Trophoblast cell (in vitro differentiated cells and primary cell): ENCODE measurements around the gene GLYATL3.

Source experiments
- DNase-seq, 2 donors: peaks; one replicate each; pipeline ENCODE4 v3.0.0-alpha.2; 2016
- H2AFZ ChIP-seq: 2 replicates; pipeline ENCODE4 v1.6.1; 2013; ENCODE audit warnings: low read length, moderate library complexity, mild to moderate bottlenecking; ENCODE audit not compliant: insufficient read depth, poor library complexity
- H2AK5ac ChIP-seq: 2 replicates; pipeline ENCODE4 v1.6.1; 2013; ENCODE audit warnings: mild to moderate bottlenecking, low read length
- H2BK120ac ChIP-seq: 2 replicates; pipeline ENCODE4 v1.6.1; 2013; ENCODE audit warnings: low read length, mild to moderate bottlenecking, moderate library complexity; ENCODE audit not compliant: insufficient read depth, poor library complexity
- H2BK12ac ChIP-seq: 2 replicates; pipeline ENCODE4 v1.6.1; 2013; ENCODE audit warnings: mild to moderate bottlenecking, low read length, moderate library complexity
- H2BK5ac ChIP-seq: 2 replicates; pipeline ENCODE4 v1.6.1; 2013; ENCODE audit warnings: low read length, low read depth, moderate library complexity, mild to moderate bottlenecking; ENCODE audit not compliant: poor library complexity
- H3K14ac ChIP-seq: 2 replicates; pipeline ENCODE4 v1.6.1; 2013; ENCODE audit warnings: mild to moderate bottlenecking, low read length
- H3K18ac ChIP-seq: 2 replicates; pipeline ENCODE4 v1.6.1; 2013; ENCODE audit warnings: mild to moderate bottlenecking, low read length
- H3K23ac ChIP-seq: 2 replicates; pipeline ENCODE4 v1.6.1; 2013; ENCODE audit warnings: low read length
- H3K27ac ChIP-seq: 2 replicates; pipeline ENCODE4 v1.5.1; 2013; ENCODE audit warnings: low read depth, mild to moderate bottlenecking, inconsistent platforms, low read length, moderate library complexity
- H3K27me3 ChIP-seq: 2 replicates; pipeline ENCODE4 v1.6.1; 2013; ENCODE audit warnings: inconsistent platforms, mild to moderate bottlenecking, low read length, moderate library complexity; ENCODE audit not compliant: insufficient read depth
- H3K36me3 ChIP-seq, 2 experiments: 1 replicate in 1 of 2; 2 replicates in 1 of 2; pipeline ENCODE4 v1.6.1; 2013; ENCODE audit warnings: low read length in 2 of 2, mild to moderate bottlenecking in 2 of 2, moderate library complexity in 1 of 2; ENCODE audit not compliant: insufficient read depth in 2 of 2, control insufficient read depth in 1 of 2
- H3K4ac ChIP-seq: 2 replicates; pipeline ENCODE4 v1.6.1; 2013; ENCODE audit warnings: low read depth, mild to moderate bottlenecking, low read length, moderate library complexity
- H3K4me1 ChIP-seq, 2 experiments: 1 replicate in 1 of 2; 2 replicates in 1 of 2; pipeline ENCODE4 v1.6.1; 2013; ENCODE audit warnings: low read length in 2 of 2, mild to moderate bottlenecking in 2 of 2, moderate library complexity in 1 of 2; ENCODE audit not compliant: insufficient read depth in 2 of 2, control insufficient read depth in 1 of 2
- H3K4me2 ChIP-seq: 2 replicates; pipeline ENCODE4 v1.6.1; 2013; ENCODE audit warnings: inconsistent platforms, mild to moderate bottlenecking, low read length, moderate library complexity
- H3K4me3 ChIP-seq: 2 replicates; pipeline ENCODE4 v1.5.1; 2013; ENCODE audit warnings: mild to moderate bottlenecking, low read depth, low read length, inconsistent platforms
- H3K79me1 ChIP-seq: one replicate; pipeline ENCODE4 v1.6.1; 2013; ENCODE audit warnings: low read length
- H3K79me2 ChIP-seq: 2 replicates; pipeline ENCODE4 v1.6.1; 2013; ENCODE audit warnings: low read length, mild to moderate bottlenecking; ENCODE audit not compliant: control insufficient read depth, insufficient read depth, poor library complexity
- H3K9ac ChIP-seq: 2 replicates; pipeline ENCODE4 v1.6.1; 2013; ENCODE audit warnings: mild to moderate bottlenecking, low read length
- H3K9me3 ChIP-seq: 2 replicates; pipeline ENCODE4 v1.6.1; 2013; ENCODE audit warnings: low read depth, mild to moderate bottlenecking, control low read depth, inconsistent platforms, low read length; ENCODE audit not compliant: insufficient read depth
- H4K12ac ChIP-seq: 2 replicates; pipeline ENCODE4 v1.6.1; 2013; ENCODE audit warnings: low read depth, mild to moderate bottlenecking, low read length, moderate library complexity
- H4K8ac ChIP-seq: 2 replicates; pipeline ENCODE4 v1.6.1; 2013; ENCODE audit warnings: low read depth, mild to moderate bottlenecking, low read length, moderate library complexity
- H4K91ac ChIP-seq: one replicate; pipeline ENCODE4 v1.6.1; 2013; ENCODE audit warnings: low read depth, mild to moderate bottlenecking, low read length, moderate library complexity
- WGBS: extraction: QIAGEN DNeasy Blood & Tissue Kit; methylation state at CpG from one replicate; pipeline ENCODE4 v1.1.7; 2013; ENCODE audit warnings: missing lambda C conversion rate; ENCODE audit not compliant: insufficient read length, insufficient coverage; ENCODE audit errors: extremely low coverage; 5-methylcytosine and 5-hydroxymethylcytosine counted together

Gene GLYATL3

GRCh38 chr6:49563006-49563886 lies 63.5 kb downstream of the GLYATL3 start:
- no peak for DNase-seq
- WGBS: no CpG with 5 or more reads among the region's 5 CpGs
- no peak overlapping the region for H3K9ac ChIP-seq

GRCh38 chr6:49564552-49564951 lies 64.8 kb downstream of the GLYATL3 start:
- Histone ChIP-seq H2AFZ (no peak overlapping the region), H3K79me2 (no peaks in the 10 kb centered on the region), H3K4ac (no peak overlapping the region), H2BK12ac (no peak overlapping the region), H3K4me1 (peaks cover 2 to 5% of the 10 kb centered on the region in 2 experiments), H3K18ac (no peak overlapping the region), H3K27me3 (no peaks in the 10 kb centered on the region), H3K14ac (no peak overlapping the region), H3K36me3 (no peaks in the 10 kb centered on the region), H4K8ac (no peak overlapping the region), H3K9ac (no peak overlapping the region), H3K4me3 (no peak overlapping the region), H2BK120ac (no peak overlapping the region), H2BK5ac (no peak overlapping the region), H4K91ac (no peak overlapping the region), H4K12ac (no peak overlapping the region), H3K23ac (no peak overlapping the region), H3K4me2 (no peak overlapping the region), H3K27ac (no peak overlapping the region), H3K9me3 (no peaks in the 10 kb centered on the region), H2AK5ac (no peak overlapping the region), H3K79me1 (no peaks in the 10 kb centered on the region)
- DNase-seq: no peak
- no CpG with 5 or more reads among the region's 1 CpG for WGBS

More at GRCh38 chr6:49563006-49563886, 63.5 kb downstream of the GLYATL3 start:
- Histone ChIP-seq H2BK12ac (no peak overlapping the region), H3K79me1 (no peaks in the 10 kb centered on the region), H3K79me2 (no peaks in the 10 kb centered on the region), H2AFZ (no peak overlapping the region), H3K4ac (no peak overlapping the region), H4K8ac (no peak overlapping the region), H2BK120ac (no peak overlapping the region), H3K27me3 (no peaks in the 10 kb centered on the region), H3K9me3 (no peaks in the 10 kb centered on the region), H4K12ac (no peak overlapping the region), H2AK5ac (no peak overlapping the region), H3K36me3 (no peaks in the 10 kb centered on the region), H3K18ac (no peak overlapping the region), H3K14ac (no peak overlapping the region), H3K4me3 (no peak overlapping the region), H3K27ac (no peak overlapping the region), H2BK5ac (no peak overlapping the region), H4K91ac (no peak overlapping the region), H3K23ac (no peak overlapping the region), H3K4me1 (peaks cover 2 to 5% of the 10 kb centered on the region in 2 experiments), H3K4me2 (no peak overlapping the region)

GRCh38 chr6:49565261-49565660 lies 65.5 kb downstream of the GLYATL3 start:
- Histone ChIP-seq H2BK12ac (no peak overlapping the region), H3K4me1 (peaks cover 2 to 5% of the 10 kb centered on the region in 2 experiments), H3K4me3 (no peak overlapping the region), H3K79me1 (no peaks in the 10 kb centered on the region), H4K91ac (no peak overlapping the region), H3K9me3 (no peaks in the 10 kb centered on the region), H3K18ac (no peak overlapping the region), H3K9ac (no peak overlapping the region), H3K4me2 (no peak overlapping the region), H2AFZ (no peak overlapping the region), H3K4ac (no peak overlapping the region), H3K27me3 (no peaks in the 10 kb centered on the region), H3K27ac (no peak overlapping the region), H2BK120ac (no peak overlapping the region), H3K14ac (no peak overlapping the region), H2AK5ac (no peak overlapping the region), H4K8ac (no peak overlapping the region), H3K23ac (no peak overlapping the region), H4K12ac (no peak overlapping the region), H3K36me3 (no peaks in the 10 kb centered on the region), H2BK5ac (no peak overlapping the region), H3K79me2 (no peaks in the 10 kb centered on the region)
- no CpG with 5 or more reads among the region's 2 CpGs for WGBS
- DNase-seq: no peak

GRCh38 chr6:49565855-49566254 lies 66.1 kb downstream of the GLYATL3 start:
- Histone ChIP-seq H4K8ac (no peak overlapping the region), H3K4me1 (peaks cover 2 to 5% of the 10 kb centered on the region in 2 experiments), H3K4me2 (no peak overlapping the region), H3K79me1 (no peaks in the 10 kb centered on the region), H3K23ac (no peak overlapping the region), H2BK12ac (no peak overlapping the region), H3K27ac (no peak overlapping the region), H3K27me3 (no peaks in the 10 kb centered on the region), H2BK120ac (no peak overlapping the region), H3K36me3 (no peaks in the 10 kb centered on the region), H4K91ac (no peak overlapping the region), H4K12ac (no peak overlapping the region), H3K9ac (peak overlapping the region; percentile 50), H3K18ac (no peak overlapping the region), H2AFZ (no peak overlapping the region), H2BK5ac (no peak overlapping the region), H2AK5ac (no peak overlapping the region), H3K14ac (no peak overlapping the region), H3K4ac (no peak overlapping the region), H3K79me2 (no peaks in the 10 kb centered on the region), H3K4me3 (no peak overlapping the region), H3K9me3 (no peaks in the 10 kb centered on the region)
- WGBS: no CpG with 5 or more reads among the region's 10 CpGs
- no peak for DNase-seq
